ENCODE data around the gene PTGER3. TPM values are rescaled to one million over a fixed set of nuclear protein-coding genes. Genes with fewer than 3 reads are reported as not detected.

PTGER3 gene
- total and polyA plus RNA-seq, 9 donors, result 0.86 to 8.9 (median 3.5) TPM

DNA sequence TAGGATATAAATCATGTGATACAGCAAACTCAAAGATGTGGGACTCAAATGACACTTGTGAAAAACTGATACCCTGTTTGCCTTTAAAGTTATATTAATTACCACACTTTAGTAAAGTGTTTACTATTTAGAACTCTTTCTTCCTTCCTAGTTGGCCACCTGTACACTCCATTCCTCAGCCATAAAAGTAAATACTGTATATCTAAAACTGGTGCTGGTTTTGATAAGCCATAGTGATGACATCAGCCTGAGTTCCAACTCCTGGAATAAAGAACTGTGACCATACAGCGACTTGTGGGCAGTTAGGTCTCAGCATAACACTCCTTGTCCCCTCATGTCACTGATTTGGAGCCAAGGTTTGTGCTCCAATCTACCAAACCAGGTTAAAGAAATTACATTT lies 2.8 kb downstream of the PTGER3 start:
- intact Hi-C loops (cut with DNase I), result loop anchor here in 2 of 4 donors (5.0 to 10.0 kb wide), 3 partner anchors 358 to 520 kb away; no protein-coding TSS in a partner anchor
- Histone ChIP-seq H3K4me1 (ENCODE audit: insufficient read depth) (peaks cover 4% of the 10 kb centered on the region), H3K27ac (no peak overlapping the region), H3K36me3 (no peaks in the 10 kb centered on the region), H3K27me3 (no peaks in the 10 kb centered on the region), H3K4me3 (peak overlapping the region; percentile 45), H3K9me3 (no peaks in the 10 kb centered on the region)
- WGBS, 3 donors, result 84 to 92% (median 86%) methylated on average over 1 of the region's 1 CpG
- TF ChIP-seq POLR2A (IDR thresholded peaks at IDR 0.05) (no peak), EP300 (IDR thresholded peaks at IDR 0.05) (no peak)
- TF ChIP-seq, protein P1, sequence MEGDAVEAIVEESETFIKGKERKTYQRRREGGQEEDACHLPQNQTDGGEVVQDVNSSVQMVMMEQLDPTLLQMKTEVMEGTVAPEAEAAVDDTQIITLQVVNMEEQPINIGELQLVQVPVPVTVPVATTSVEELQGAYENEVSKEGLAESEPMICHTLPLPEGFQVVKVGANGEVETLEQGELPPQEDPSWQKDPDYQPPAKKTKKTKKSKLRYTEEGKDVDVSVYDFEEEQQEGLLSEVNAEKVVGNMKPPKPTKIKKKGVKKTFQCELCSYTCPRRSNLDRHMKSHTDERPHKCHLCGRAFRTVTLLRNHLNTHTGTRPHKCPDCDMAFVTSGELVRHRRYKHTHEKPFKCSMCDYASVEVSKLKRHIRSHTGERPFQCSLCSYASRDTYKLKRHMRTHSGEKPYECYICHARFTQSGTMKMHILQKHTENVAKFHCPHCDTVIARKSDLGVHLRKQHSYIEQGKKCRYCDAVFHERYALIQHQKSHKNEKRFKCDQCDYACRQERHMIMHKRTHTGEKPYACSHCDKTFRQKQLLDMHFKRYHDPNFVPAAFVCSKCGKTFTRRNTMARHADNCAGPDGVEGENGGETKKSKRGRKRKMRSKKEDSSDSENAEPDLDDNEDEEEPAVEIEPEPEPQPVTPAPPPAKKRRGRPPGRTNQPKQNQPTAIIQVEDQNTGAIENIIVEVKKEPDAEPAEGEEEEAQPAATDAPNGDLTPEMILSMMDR (IDR thresholded peaks at IDR 0.05), result no peak
- DNase-seq, result no peak

DNA sequence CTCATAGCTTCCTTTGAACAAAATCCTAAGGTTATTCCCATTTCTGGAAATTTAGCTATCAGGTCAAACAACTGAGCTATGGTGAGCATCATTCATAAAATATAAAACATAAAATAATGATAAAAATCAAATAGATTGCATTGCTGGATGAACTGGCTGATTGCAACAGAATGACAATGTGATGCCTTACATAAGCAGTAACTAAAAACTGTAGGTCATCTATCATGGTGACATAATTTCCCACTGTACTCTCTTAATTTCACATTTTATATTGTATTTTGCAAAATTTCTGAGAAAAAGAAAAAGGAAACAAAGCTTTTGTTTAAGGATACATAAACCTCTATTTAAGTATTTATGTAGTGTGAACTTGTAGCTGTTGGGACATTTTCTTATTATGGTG lies 4.6 kb downstream of the PTGER3 start:
- Histone ChIP-seq H3K36me3 (no peaks in the 10 kb centered on the region), H3K27me3 (no peaks in the 10 kb centered on the region), H3K4me3 (no peak overlapping the region), H3K9me3 (no peaks in the 10 kb centered on the region), H3K27ac (no peak overlapping the region), H3K4me1 (ENCODE audit: insufficient read depth) (peaks cover 4% of the 10 kb centered on the region)
- intact Hi-C loops (cut with DNase I), result loop anchor here in 1 of 4 donors (10.0 kb wide), 1 partner anchor 518 kb away; no protein-coding TSS in a partner anchor
- DNase-seq, result no peak
- TF ChIP-seq POLR2A (IDR thresholded peaks at IDR 0.05) (no peak), EP300 (IDR thresholded peaks at IDR 0.05) (no peak)
- TF ChIP-seq, protein P1 (IDR thresholded peaks at IDR 0.05), result no peak

DNA sequence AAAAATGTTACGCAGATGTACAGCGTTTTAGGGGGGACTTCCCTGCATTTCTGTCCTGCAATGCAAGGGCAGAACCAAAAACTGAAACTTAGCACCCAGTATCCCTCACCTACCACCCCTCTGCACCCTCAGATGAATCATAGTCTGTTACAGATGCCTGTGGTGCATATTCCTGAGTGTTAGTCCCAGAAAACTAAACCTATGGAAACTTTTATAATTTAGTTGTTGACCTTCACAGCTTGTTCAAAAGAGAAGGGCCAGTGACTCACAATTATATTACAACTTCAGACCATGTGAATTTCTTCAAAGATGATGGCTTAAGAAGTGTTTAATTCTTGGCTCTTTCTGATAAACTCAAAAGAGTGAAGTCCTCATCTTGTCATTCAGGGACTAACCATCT lies 5.8 kb downstream of the PTGER3 start:
- Histone ChIP-seq H3K4me3 (no peak overlapping the region), H3K27ac (no peak overlapping the region), H3K4me1 (ENCODE audit: insufficient read depth) (peaks cover under 1% of the 10 kb centered on the region), H3K36me3 (no peaks in the 10 kb centered on the region), H3K9me3 (no peaks in the 10 kb centered on the region), H3K27me3 (no peaks in the 10 kb centered on the region)
- TF ChIP-seq EP300 (IDR thresholded peaks at IDR 0.05) (no peak), POLR2A (IDR thresholded peaks at IDR 0.05) (no peak)
- TF ChIP-seq, protein P1 (IDR thresholded peaks at IDR 0.05), result no peak
- intact Hi-C loops (cut with DNase I), result loop anchor here in 1 of 4 donors (10.0 kb wide), 1 partner anchor 517 kb away; no protein-coding TSS in a partner anchor
- 47 to 60% (median 52%) methylated on average over 2 of the region's 2 CpGs for WGBS, 3 donors
- DNase-seq, result no peak

DNA sequence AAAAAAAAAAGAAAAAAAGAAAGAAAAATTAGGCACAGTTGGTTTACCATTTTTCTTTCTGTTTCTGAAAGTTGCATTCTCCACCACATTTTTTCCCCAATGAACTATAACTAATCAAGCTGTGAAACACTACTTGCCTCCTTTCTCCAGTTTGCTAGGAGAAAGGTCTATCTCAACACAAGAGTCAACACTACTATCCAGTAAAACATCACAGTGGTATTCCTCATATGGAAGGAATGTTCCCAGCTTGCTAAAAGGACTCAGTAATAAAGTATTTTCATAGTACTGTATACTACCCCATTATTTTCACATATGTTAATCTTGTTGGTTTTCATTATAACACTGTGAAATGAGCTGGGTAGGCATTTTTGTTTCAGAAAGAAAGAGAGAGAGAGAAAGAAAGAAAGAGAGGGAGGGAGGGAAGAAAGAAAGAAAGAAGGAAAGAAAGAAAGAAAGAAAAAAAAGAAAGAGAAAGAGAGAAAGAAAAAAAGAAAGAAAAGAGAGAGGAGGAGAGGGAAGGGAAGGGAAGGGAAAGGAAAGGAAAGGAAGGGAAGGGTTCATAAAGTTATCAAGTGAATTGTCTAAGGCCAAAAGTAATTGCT lies 7.9 kb downstream of the PTGER3 start:
- H3K27ac ChIP-seq, result no peak overlapping the region

More for the DNA sequence above, 7.9 kb downstream of the PTGER3 start:
- Histone ChIP-seq H3K4me3 (no peak overlapping the region), H3K36me3 (no peaks in the 10 kb centered on the region), H3K4me1 (ENCODE audit: insufficient read depth) (no peaks in the 10 kb centered on the region), H3K27me3 (no peaks in the 10 kb centered on the region), H3K9me3 (no peaks in the 10 kb centered on the region)
- intact Hi-C loops (cut with DNase I), result loop anchor here in 1 of 4 donors (10.0 kb wide), 1 partner anchor 515 kb away; no protein-coding TSS in a partner anchor
- no peak for TF ChIP-seq EP300 (IDR thresholded peaks at IDR 0.05)
- TF ChIP-seq, protein P1 (IDR thresholded peaks at IDR 0.05), result no peak
- no peak for DNase-seq

Measured in ovary (tissue), 9 donors.